H9 (cell line): ENCODE measurements around the gene FYCO1. TPM values are rescaled to one million over a fixed set of nuclear protein-coding genes. Genes with fewer than 3 reads are reported as not detected.

Source experiments
- DNase-seq: peaks from one replicate; pipeline ENCODE4 v3.0.0-alpha.2; 2017
- H2AFZ ChIP-seq: one replicate; pipeline ENCODE4 v1.6.1; 2013; ENCODE audit warnings: mild to moderate bottlenecking, low read length, control low read depth, moderate library complexity
- H2AK5ac ChIP-seq: 2 replicates; pipeline ENCODE4 v1.6.1; 2013; ENCODE audit warnings: low read length, control low read depth, mixed read lengths; ENCODE audit not compliant: insufficient read length
- H2BK120ac ChIP-seq: one replicate; pipeline ENCODE4 v1.6.1; 2013; ENCODE audit warnings: low read depth, mild to moderate bottlenecking, low read length, control low read depth, inconsistent platforms; ENCODE audit not compliant: poor library complexity, severe bottlenecking
- H2BK12ac ChIP-seq: 2 replicates; pipeline ENCODE4 v1.6.1; 2013; ENCODE audit warnings: low read length, control low read depth, mixed read lengths, low read depth; ENCODE audit not compliant: insufficient read length
- H2BK15ac ChIP-seq: 2 replicates; pipeline ENCODE4 v1.6.1; 2013; ENCODE audit warnings: low read depth, low read length, control low read depth
- H2BK20ac ChIP-seq: one replicate; pipeline ENCODE4 v1.6.1; 2013; ENCODE audit warnings: low read depth, mild to moderate bottlenecking, low read length, control low read depth, inconsistent platforms; ENCODE audit not compliant: poor library complexity, severe bottlenecking
- H2BK5ac ChIP-seq: 2 replicates; pipeline ENCODE4 v1.6.1; 2013; ENCODE audit warnings: low read length, control low read depth, mixed read lengths; ENCODE audit not compliant: insufficient read length
- H3K14ac ChIP-seq: 2 replicates; pipeline ENCODE4 v1.6.1; 2013; ENCODE audit warnings: low read length, control low read depth; ENCODE audit not compliant: insufficient read depth
- H3K18ac ChIP-seq: 2 replicates; pipeline ENCODE4 v1.6.1; 2013; ENCODE audit warnings: low read depth, mild to moderate bottlenecking, mixed read lengths, low read length, control low read depth; ENCODE audit not compliant: insufficient read length
- H3K23ac ChIP-seq: 2 replicates; pipeline ENCODE4 v1.6.1; 2013; ENCODE audit warnings: low read length, control low read depth, mixed read lengths, low read depth; ENCODE audit not compliant: insufficient read length
- H3K23me2 ChIP-seq: 2 replicates; pipeline ENCODE4 v1.6.1; 2013; ENCODE audit warnings: low read depth, mild to moderate bottlenecking, mixed read lengths, low read length, control low read depth; ENCODE audit not compliant: insufficient read length, poor library complexity, severe bottlenecking
- H3K27ac ChIP-seq: 2 replicates; pipeline ENCODE4 v1.5.1; 2013; ENCODE audit warnings: low read length, control low read depth, mixed read lengths, low read depth; ENCODE audit not compliant: insufficient read length
- H3K27me3 ChIP-seq: 2 replicates; pipeline ENCODE4 v1.6.1; 2013; ENCODE audit warnings: low read length, control low read depth, inconsistent platforms; ENCODE audit not compliant: insufficient read depth
- H3K4ac ChIP-seq: 2 replicates; pipeline ENCODE4 v1.6.1; 2013; ENCODE audit warnings: low read depth, mild to moderate bottlenecking, control low read depth, inconsistent platforms, low read length, moderate library complexity
- H3K4me1 ChIP-seq: 2 replicates; pipeline ENCODE4 v1.6.1; 2013; ENCODE audit warnings: low read length, control low read depth, inconsistent platforms; ENCODE audit not compliant: insufficient read depth
- H3K4me2 ChIP-seq: 2 replicates; pipeline ENCODE4 v1.6.1; 2013; ENCODE audit warnings: low read length, control low read depth, mixed read lengths; ENCODE audit not compliant: insufficient read length, insufficient read depth
- H3K56ac ChIP-seq: 2 replicates; pipeline ENCODE4 v1.6.1; 2013; ENCODE audit warnings: low read depth, mild to moderate bottlenecking, mixed read lengths, low read length, control low read depth; ENCODE audit not compliant: insufficient read length
- H3K79me1 ChIP-seq: 2 replicates; pipeline ENCODE4 v1.6.1; 2013; ENCODE audit warnings: low read depth, mild to moderate bottlenecking, moderate library complexity, low read length, control low read depth, inconsistent platforms; ENCODE audit not compliant: insufficient read depth, poor library complexity, severe bottlenecking
- H3K79me2 ChIP-seq: 2 replicates; pipeline ENCODE4 v1.6.1; 2013; ENCODE audit warnings: low read length, control low read depth, inconsistent platforms; ENCODE audit not compliant: insufficient read depth
- H3K9ac ChIP-seq: 2 replicates; pipeline ENCODE4 v1.6.1; 2013; ENCODE audit warnings: low read length, control low read depth, mixed read lengths; ENCODE audit not compliant: insufficient read length; ENCODE audit errors: extremely low read depth
- H3K9me3 ChIP-seq: one replicate; pipeline ENCODE4 v1.6.1; 2013; ENCODE audit warnings: low read depth, low read length, inconsistent platforms; ENCODE audit not compliant: control insufficient read depth
- H3T11ph ChIP-seq: one replicate; pipeline ENCODE4 v1.6.1; 2013; ENCODE audit warnings: mild to moderate bottlenecking, low read length, control low read depth, inconsistent platforms
- H4K20me1 ChIP-seq: one replicate; pipeline ENCODE4 v1.6.1; 2013; ENCODE audit not compliant: control insufficient read depth, insufficient read length, insufficient read depth
- H4K5ac ChIP-seq: 2 replicates; pipeline ENCODE4 v1.6.1; 2013; ENCODE audit warnings: low read depth, mild to moderate bottlenecking, mixed read lengths, low read length, control low read depth; ENCODE audit not compliant: insufficient read length
- H4K8ac ChIP-seq: replicated peaks from 2 replicates; pipeline ENCODE4 v1.6.1; 2013; ENCODE audit warnings: low read length, control low read depth, mixed read lengths, low read depth; ENCODE audit not compliant: insufficient read length
- H4K91ac ChIP-seq: 2 replicates; pipeline ENCODE4 v1.6.1; 2013; ENCODE audit warnings: low read depth, mild to moderate bottlenecking, moderate library complexity, mixed read lengths, low read length, control low read depth; ENCODE audit not compliant: insufficient read length
- H3K27ac Mint-ChIP-seq, 3 experiments: 2 replicates in 2 of 3; 3 replicates in 1 of 3; pipeline ENCODE4 v1.8.0; 2020 to 2021; ENCODE audit warnings: mixed read lengths in 3 of 3, mild to moderate bottlenecking in 1 of 3, moderate library complexity in 1 of 3
- H3K27me3 Mint-ChIP-seq: 2 replicates; pipeline ENCODE4 v1.8.0; 2021; ENCODE audit warnings: low read depth, mild to moderate bottlenecking, moderate library complexity, mixed read lengths
- H3K36me3 Mint-ChIP-seq, 3 experiments: 2 replicates in 2 of 3; 3 replicates in 1 of 3; pipeline ENCODE4 v1.8.0; 2020 to 2021; ENCODE audit warnings: low read depth in 3 of 3, mixed read lengths in 3 of 3; ENCODE audit not compliant: insufficient read depth in 1 of 3
- H3K4me1 Mint-ChIP-seq, 2 experiments: 2 replicates each; pipeline ENCODE4 v1.8.0; 2020; ENCODE audit warnings: mixed read lengths in 2 of 2
- H3K4me3 Mint-ChIP-seq, 2 experiments: 2 replicates in 1 of 2; 3 replicates in 1 of 2; pipeline ENCODE4 v1.8.0; 2020 to 2021; ENCODE audit warnings: mild to moderate bottlenecking in 2 of 2, mixed read lengths in 2 of 2, moderate library complexity in 1 of 2
- H3K9me3 Mint-ChIP-seq, 2 experiments: 2 replicates in 1 of 2; 3 replicates in 1 of 2; pipeline ENCODE4 v1.8.0; 2020; ENCODE audit warnings: mild to moderate bottlenecking in 2 of 2, mixed read lengths in 2 of 2, moderate library complexity in 1 of 2
- WGBS: extraction: QIAGEN DNeasy Blood & Tissue Kit; methylation state at CpG from one replicate; pipeline ENCODE4 v1.1.7; 2013; ENCODE audit warnings: missing lambda C conversion rate, low lambda C conversion rate, mixed read lengths; ENCODE audit not compliant: insufficient read length; ENCODE audit errors: extremely low coverage; 5-methylcytosine and 5-hydroxymethylcytosine counted together
- total RNA-seq: library from RNA; stranded (reverse); gene quantifications from 2 replicates; pipeline ENCODE4 v1.2.1, GENCODE V29; 2021
- TF ChIP-seq, protein P1 (sequence below): fragments of 200-600 bp; sonication (generic); conservative IDR thresholded peaks from 3 replicates; pipeline ENCODE4 v1.8.0; 2021; ENCODE audit warnings: antibody characterized with exemption, mild to moderate bottlenecking

FYCO1 gene
- total RNA-seq, 1 experiment from 2014 or later, result 10.4 TPM

DNA sequence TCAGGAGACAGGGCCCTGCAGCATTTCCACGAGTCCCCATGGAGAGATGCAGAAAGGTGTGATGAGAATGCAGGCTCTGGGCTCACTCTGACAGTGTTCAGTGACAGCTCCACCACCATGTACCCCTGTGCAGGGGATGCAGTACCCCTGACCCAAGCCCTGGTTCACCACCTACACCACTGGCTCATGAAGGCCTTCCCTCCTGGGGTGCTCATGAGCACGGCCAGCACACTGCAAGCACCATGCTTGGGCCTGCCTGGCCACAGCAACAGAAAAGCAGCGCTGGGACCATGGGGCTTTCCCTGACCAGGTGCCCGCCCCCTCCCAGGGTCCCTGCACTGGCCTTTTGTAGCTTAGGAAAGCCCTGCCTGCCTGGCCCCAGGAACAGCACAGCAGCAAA, 46.2 kb downstream of the FYCO1 start:
- H4K5ac ChIP-seq, result no peak overlapping the region
- H3K4me1 ChIP-seq, result no peaks in the 10 kb centered on the region
- Mint-ChIP-seq H3K9me3 (no peaks in the 10 kb centered on the region), H3K27ac (no peak overlapping the region), H3K27me3 (no peaks in the 10 kb centered on the region), H3K4me3 (no peak overlapping the region), H3K36me3 (peaks cover 21 to 69% (median 67%) of the 10 kb centered on the region in 3 experiments; a peak in 6 of 7 replicates), H3K4me1 (no peaks in the 10 kb centered on the region)
- no peak overlapping the region for H2BK20ac ChIP-seq
- no peak overlapping the region for H4K91ac ChIP-seq
- WGBS, result no CpG with 5 or more reads among the region's 4 CpGs
- no peak overlapping the region for H3K23ac ChIP-seq
- H2BK12ac ChIP-seq, result no peak overlapping the region
- H3K14ac ChIP-seq, result no peak overlapping the region; the same call in 1 of the 2 replicates
- H4K20me1 ChIP-seq, result no peaks in the 10 kb centered on the region
- no peak overlapping the region for H2BK5ac ChIP-seq
- no peaks in the 10 kb centered on the region for H3K9me3 ChIP-seq
- no peak overlapping the region for H3K4ac ChIP-seq
- H2AFZ ChIP-seq, result no peak overlapping the region
- DNase-seq, result no peak
- H3K4me2 ChIP-seq, result no peak overlapping the region
- H2BK120ac ChIP-seq, result no peak overlapping the region
- H3K79me1 ChIP-seq, result no peaks in the 10 kb centered on the region
- no peak overlapping the region for H2BK15ac ChIP-seq
- H3K56ac ChIP-seq, result no peak overlapping the region
- H3K27me3 ChIP-seq, result no peaks in the 10 kb centered on the region
- TF ChIP-seq, protein P1, sequence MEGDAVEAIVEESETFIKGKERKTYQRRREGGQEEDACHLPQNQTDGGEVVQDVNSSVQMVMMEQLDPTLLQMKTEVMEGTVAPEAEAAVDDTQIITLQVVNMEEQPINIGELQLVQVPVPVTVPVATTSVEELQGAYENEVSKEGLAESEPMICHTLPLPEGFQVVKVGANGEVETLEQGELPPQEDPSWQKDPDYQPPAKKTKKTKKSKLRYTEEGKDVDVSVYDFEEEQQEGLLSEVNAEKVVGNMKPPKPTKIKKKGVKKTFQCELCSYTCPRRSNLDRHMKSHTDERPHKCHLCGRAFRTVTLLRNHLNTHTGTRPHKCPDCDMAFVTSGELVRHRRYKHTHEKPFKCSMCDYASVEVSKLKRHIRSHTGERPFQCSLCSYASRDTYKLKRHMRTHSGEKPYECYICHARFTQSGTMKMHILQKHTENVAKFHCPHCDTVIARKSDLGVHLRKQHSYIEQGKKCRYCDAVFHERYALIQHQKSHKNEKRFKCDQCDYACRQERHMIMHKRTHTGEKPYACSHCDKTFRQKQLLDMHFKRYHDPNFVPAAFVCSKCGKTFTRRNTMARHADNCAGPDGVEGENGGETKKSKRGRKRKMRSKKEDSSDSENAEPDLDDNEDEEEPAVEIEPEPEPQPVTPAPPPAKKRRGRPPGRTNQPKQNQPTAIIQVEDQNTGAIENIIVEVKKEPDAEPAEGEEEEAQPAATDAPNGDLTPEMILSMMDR, result no peak
- H3K9ac ChIP-seq, result no peak overlapping the region
- no peaks in the 10 kb centered on the region for H3K23me2 ChIP-seq
- H3K18ac ChIP-seq, result no peak overlapping the region
- no peaks in the 10 kb centered on the region for H3K79me2 ChIP-seq
- H4K8ac ChIP-seq, result no peak overlapping the region
- H3K27ac ChIP-seq, result no peak overlapping the region
- H2AK5ac ChIP-seq, result no peak overlapping the region
- no peak overlapping the region for H3T11ph ChIP-seq
